GM23338 (cell line): ENCODE data around the gene PHACTR1. TPM values are rescaled to one million over a fixed set of nuclear protein-coding genes. Genes with fewer than 3 reads are reported as not detected.

Source experiments
- ATAC-seq: fragments of 200-7000 bp; cut with Tn5 transposase; 3 replicates; pipeline ENCODE4 v1.9.1; 2020
- DNase-seq: peaks from one replicate; pipeline ENCODE4 v3.0.0-alpha.2; 2015; ENCODE audit warnings: low spot score
- H2AFZ ChIP-seq: fragments of 200-600 bp; sonication (generic); 2 replicates; pipeline ENCODE4 v1.8.0; 2016; ENCODE audit warnings: antibody characterized with exemption, mild to moderate bottlenecking, moderate library complexity
- H3F3A ChIP-seq: fragments of 200-600 bp; sonication (generic); replicated peaks from 2 replicates; pipeline ENCODE4 v1.8.0; 2017; ENCODE audit warnings: antibody characterized with exemption, mixed run types, low read depth
- H3K27ac ChIP-seq: fragments of 200-600 bp; sonication (generic); 2 replicates; pipeline ENCODE4 v1.6.1; 2016; ENCODE audit warnings: low read depth
- H3K27me3 ChIP-seq: fragments of 200-600 bp; sonication (generic); 2 replicates; pipeline ENCODE4 v1.8.0; 2016; ENCODE audit warnings: mild to moderate bottlenecking, mixed run types, moderate library complexity; ENCODE audit not compliant: insufficient read depth
- H3K36me3 ChIP-seq: fragments of 200-600 bp; sonication (generic); 2 replicates; pipeline ENCODE4 v1.8.0; 2016; ENCODE audit warnings: mild to moderate bottlenecking; ENCODE audit not compliant: insufficient read depth
- H3K4me1 ChIP-seq: fragments of 200-600 bp; sonication (generic); 2 replicates; pipeline ENCODE4 v1.8.0; 2016; ENCODE audit warnings: mild to moderate bottlenecking, moderate library complexity; ENCODE audit not compliant: insufficient read depth
- H3K4me2 ChIP-seq: fragments of 200-600 bp; sonication (generic); 2 replicates; pipeline ENCODE4 v1.7.1; 2017; ENCODE audit warnings: mixed run types
- H3K4me3 ChIP-seq: fragments of 200-600 bp; sonication (generic); 2 replicates; pipeline ENCODE4 v1.6.1; 2016; ENCODE audit warnings: mixed run types
- H3K79me2 ChIP-seq: fragments of 200-600 bp; sonication (generic); replicated peaks from 2 replicates; pipeline ENCODE4 v1.8.0; 2017; ENCODE audit warnings: mild to moderate bottlenecking; ENCODE audit not compliant: insufficient read depth
- H3K9me2 ChIP-seq: fragments of 200-600 bp; sonication (generic); 2 replicates; pipeline ENCODE4 v1.8.0; 2017; ENCODE audit not compliant: insufficient read depth
- H4K20me1 ChIP-seq: fragments of 200-600 bp; sonication (generic); replicated peaks from 2 replicates; pipeline ENCODE4 v1.8.0; 2017; ENCODE audit warnings: mild to moderate bottlenecking; ENCODE audit not compliant: insufficient read depth
- H3K27ac Mint-ChIP-seq: 2 replicates; pipeline ENCODE4 v1.8.0; 2020; ENCODE audit warnings: inconsistent platforms, mild to moderate bottlenecking, moderate library complexity, mixed read lengths
- H3K27me3 Mint-ChIP-seq: 3 replicates; pipeline ENCODE4 v1.8.0; 2022; ENCODE audit warnings: low read depth, mild to moderate bottlenecking, moderate library complexity, mixed read lengths, inconsistent platforms; ENCODE audit not compliant: insufficient read depth, poor library complexity
- H3K36me3 Mint-ChIP-seq: 3 replicates; pipeline ENCODE4 v1.8.0; 2021; ENCODE audit warnings: low read depth, mild to moderate bottlenecking, inconsistent platforms, moderate library complexity, mixed read lengths
- H3K4me1 Mint-ChIP-seq: 3 replicates; pipeline ENCODE4 v1.8.0; 2020; ENCODE audit warnings: mild to moderate bottlenecking, inconsistent platforms, mixed read lengths
- H3K4me3 Mint-ChIP-seq: 3 replicates; pipeline ENCODE4 v1.8.0; 2021; ENCODE audit warnings: moderate library complexity, mild to moderate bottlenecking, inconsistent platforms, mixed read lengths
- H3K9me3 Mint-ChIP-seq: 3 replicates; pipeline ENCODE4 v1.8.0; 2020; ENCODE audit warnings: moderate library complexity, mild to moderate bottlenecking, inconsistent platforms, mixed read lengths
- CREB1 ChIP-seq: fragments of 250-450 bp; sonication (Bioruptor Pico); IDR thresholded peaks from 2 replicates; pipeline ENCODE4 v1.5.0; 2020; ENCODE audit warnings: low read depth, mild to moderate bottlenecking, moderate library complexity
- CTCF ChIP-seq, 2 experiments: fragments of 200-600 bp in 1 of 2; sonication (generic) in 1 of 2; conservative IDR thresholded peaks; 2 replicates each; pipeline versions ENCODE4 v1.5.1 to v1.6.1; 2016 to 2017; ENCODE audit warnings: antibody characterized with exemption in 2 of 2, low read depth in 2 of 2, mild to moderate bottlenecking in 2 of 2, moderate library complexity in 1 of 2
- EZH2 ChIP-seq: fragments of 200-600 bp; sonication (generic); IDR thresholded peaks from one replicate; pipeline ENCODE4 v1.8.0; 2017; ENCODE audit warnings: antibody characterized with exemption, mild to moderate bottlenecking, low read depth; ENCODE audit not compliant: unreplicated experiment
- JUNB ChIP-seq: IDR thresholded peaks from one replicate; pipeline ENCODE4 v1.6.1; 2016; ENCODE audit warnings: antibody characterized with exemption; ENCODE audit not compliant: unreplicated experiment
- NANOG ChIP-seq: IDR thresholded peaks from 2 replicates; pipeline ENCODE4 v1.6.1; 2016; ENCODE audit warnings: antibody characterized with exemption, borderline replicate concordance
- POLR2AphosphoS5 ChIP-seq: IDR thresholded peaks from 2 replicates; pipeline ENCODE4 v1.6.1; 2016; ENCODE audit warnings: antibody characterized with exemption, low read depth
- REST ChIP-seq: IDR thresholded peaks from one replicate; pipeline ENCODE4 v1.6.1; 2018; ENCODE audit warnings: antibody characterized with exemption; ENCODE audit not compliant: unreplicated experiment
- ZNF114 ChIP-seq: fragments of 250-450 bp; sonication (Bioruptor Pico); IDR thresholded peaks from 2 replicates; pipeline ENCODE4 v1.5.0; 2020; ENCODE audit warnings: mild to moderate bottlenecking, moderate library complexity
- ZNF331 ChIP-seq: fragments of 250-450 bp; sonication (Bioruptor Pico); IDR thresholded peaks from 2 replicates; pipeline ENCODE4 v1.5.0; 2020; ENCODE audit warnings: low read depth, mild to moderate bottlenecking, moderate library complexity
- polyA plus RNA-seq: library from polyadenylated mRNA; unstranded; fragments of >200 nt; fragmentation: Nextera tagmentation; extraction: Ambion mirVana; gene quantifications from 2 replicates; pipeline ENCODE4 v1.2.1, GENCODE V29; 2016
- total RNA-seq: library from RNA; depleted of rRNA; stranded (reverse); fragments of >200 nt; shearing (Covaris generic); gene quantifications from 2 replicates; pipeline ENCODE4 v1.2.3, GENCODE V29; 2014

PHACTR1 gene
- total and polyA plus RNA-seq, 2 experiments from 2014 or later = 5.9 to 19.3 TPM

DNA sequence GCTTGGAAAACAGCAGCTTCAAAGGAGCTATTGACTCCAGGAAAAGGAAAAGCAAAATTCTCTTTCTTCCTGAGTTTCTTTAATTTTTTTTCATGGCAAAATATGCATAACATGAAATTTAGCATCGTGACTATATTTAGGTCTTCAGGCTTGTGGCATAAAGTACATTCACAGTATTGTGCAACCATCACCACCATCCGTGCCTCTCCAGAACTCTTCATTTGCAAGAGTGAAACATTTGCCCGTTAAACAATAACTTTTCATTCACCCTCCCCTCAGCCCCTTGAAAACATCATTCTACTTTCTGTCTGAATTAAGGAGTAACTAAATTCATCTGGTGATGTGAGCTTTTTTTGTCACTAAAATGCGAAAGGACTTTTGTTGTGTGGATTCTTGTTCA lies 251.7 kb downstream of the PHACTR1 start (continued):
- no peak for TF ChIP-seq ZNF114 (CRISPR knock-in tag)
- TF ChIP-seq NANOG = no peak
- no peak for TF ChIP-seq JUNB
- no peak for TF ChIP-seq ZNF331 (CRISPR knock-in tag)
- no peak for TF ChIP-seq REST
- no peak for TF ChIP-seq CREB1 (CRISPR knock-in tag)
- TF ChIP-seq CTCF (conservative IDR thresholded peaks at IDR 0.05; ENCODE audit: low read depth in 2 of 2) = no peak

- Histone ChIP-seq H2AFZ (no peak overlapping the region), H4K20me1 (0 out of 2 replicates have a peak, but pooled peaks cover 3% of the 10 kb centered on the region), H3F3A (no peaks in the 10 kb centered on the region), H3K9me2 (no peaks in the 10 kb centered on the region), H3K4me2 (no peak overlapping the region), H3K36me3 (no peaks in the 10 kb centered on the region), H3K27ac (no peak overlapping the region), H3K27me3 (no peaks in the 10 kb centered on the region), H3K4me3 (no peak overlapping the region), H3K79me2 (no peaks in the 10 kb centered on the region), H3K4me1 (no peaks in the 10 kb centered on the region)
- no peak for TF ChIP-seq EZH2
- TF ChIP-seq ZNF331 (CRISPR knock-in tag) = no peak
- no peak for TF ChIP-seq POLR2AphosphoS5
- TF ChIP-seq JUNB = no peak
- no peak for TF ChIP-seq ZNF114 (CRISPR knock-in tag)
- H3K9me3 Mint-ChIP-seq = no peaks in the 10 kb centered on the region
- H3K27ac Mint-ChIP-seq = no peak overlapping the region
- H3K4me3 Mint-ChIP-seq = no peak overlapping the region
- H3K36me3 Mint-ChIP-seq = no peaks in the 10 kb centered on the region; the same call in 2 of the 3 replicates
- ATAC-seq = no peak
- H3K4me1 Mint-ChIP-seq = peaks cover 10% of the 10 kb centered on the region
- peaks cover 6% of the 10 kb centered on the region for H3K27me3 Mint-ChIP-seq
- DNase-seq = no peak
Observed at GRCh38 chr6:12968839-12969558, 252.4 kb downstream of the PHACTR1 start.
